ENCODE results near the gene TRAPPC1. TPM values are rescaled to one million over a fixed set of nuclear protein-coding genes. Genes with fewer than 3 reads are reported as not detected.
A peak's percentile ranks its signal among the peaks of the same experiment; 100 is the strongest.

The TRAPPC1 gene
- total and polyA plus RNA-seq, 2 experiments from 2014 or later, result 45.2 to 234 TPM

DNA sequence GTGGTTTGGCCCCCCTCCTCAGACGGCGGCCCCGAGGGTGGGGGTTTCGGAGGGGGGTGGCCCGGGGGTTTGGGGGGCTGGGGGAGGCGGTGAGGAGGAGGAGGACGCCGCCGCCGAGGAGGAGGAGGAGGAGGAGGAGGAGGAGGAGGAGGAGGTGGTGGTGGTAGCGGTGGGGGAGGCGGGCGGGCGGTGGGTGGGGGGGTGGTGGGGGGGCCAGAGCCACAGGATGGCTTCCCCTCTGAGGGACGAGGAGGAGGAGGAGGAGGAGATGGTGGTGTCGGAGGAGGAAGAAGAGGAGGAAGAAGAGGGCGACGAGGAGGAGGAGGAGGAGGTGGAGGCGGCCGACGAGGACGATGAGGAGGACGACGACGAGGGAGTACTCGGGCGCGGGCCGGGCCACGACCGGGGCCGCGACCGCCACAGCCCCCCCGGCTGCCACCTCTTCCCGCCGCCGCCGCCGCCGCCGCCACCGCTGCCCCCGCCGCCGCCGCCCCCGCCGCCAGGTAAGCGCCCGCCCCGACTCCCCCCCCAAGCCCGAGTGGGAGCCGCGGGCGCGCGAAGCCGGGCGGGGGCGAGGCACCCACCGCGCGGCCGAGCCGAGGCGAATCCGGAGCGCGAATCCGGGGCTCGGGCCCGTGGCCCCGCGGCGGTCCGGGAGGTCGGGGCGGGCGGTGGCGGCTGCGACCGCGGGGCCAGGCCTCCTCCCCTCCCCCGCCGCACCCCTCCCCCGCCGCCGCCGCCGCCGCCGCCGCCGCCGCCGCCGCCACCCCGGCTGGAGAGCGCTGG is 47.0 kb downstream of the TRAPPC1 start:
- ATAC-seq (no peak), DNase-seq (ENCODE audit: low spot score) (peak; percentile 24)
- H2AFZ ChIP-seq, result no peak overlapping the region
- H3K36me3 Mint-ChIP-seq (ENCODE audit: low read depth), result no peaks in the 10 kb centered on the region; the same call in 2 of the 3 replicates
- H3K4me1 Mint-ChIP-seq, result peaks cover 3% of the 10 kb centered on the region; the same call in 2 of the 3 replicates
- no peaks in the 10 kb centered on the region; the same call in 2 of the 3 replicates for H3K9me3 Mint-ChIP-seq
- H3F3A ChIP-seq (replicated peaks; ENCODE audit: low read depth), result peaks cover 8% of the 10 kb centered on the region
- H4K20me1 ChIP-seq (replicated peaks; ENCODE audit: insufficient read depth), result no peaks in the 10 kb centered on the region
- peak overlapping the region; percentile 72; the same call in 2 of the 3 replicates for H3K4me3 Mint-ChIP-seq
- peak overlapping the region; percentile 88; the same call in 1 of the 2 replicates for H3K4me2 ChIP-seq
- peaks cover 46% of the 10 kb centered on the region for H3K4me1 ChIP-seq (ENCODE audit: insufficient read depth)
- peak overlapping the region; percentile 65 for H3K4me3 ChIP-seq
- no peak overlapping the region for H3K27ac ChIP-seq (ENCODE audit: low read depth)
- peaks cover 76% of the 10 kb centered on the region for H3K27me3 ChIP-seq (ENCODE audit: insufficient read depth)
- TF ChIP-seq POLR2AphosphoS5 (IDR thresholded peaks at IDR 0.05; ENCODE audit: low read depth) (no peak), CREB1 (CRISPR knock-in tag; IDR thresholded peaks at IDR 0.05; ENCODE audit: low read depth) (no peak), STAT1 (IDR thresholded peaks at IDR 0.05; ENCODE audit: unreplicated experiment) (no peak), JUNB (IDR thresholded peaks at IDR 0.05; ENCODE audit: unreplicated experiment) (no peak), NANOG (IDR thresholded peaks at IDR 0.05; ENCODE audit: borderline replicate concordance) (no peak), ZNF331 (CRISPR knock-in tag; IDR thresholded peaks at IDR 0.05; ENCODE audit: low read depth) (no peak), EZH2phosphoT487 (IDR thresholded peaks at IDR 0.05; ENCODE audit: unreplicated experiment) (no peak), ZNF114 (CRISPR knock-in tag; IDR thresholded peaks at IDR 0.05) (no peak), EZH2 (IDR thresholded peaks at IDR 0.05; ENCODE audit: low read depth, unreplicated experiment) (no peak)
- TF ChIP-seq, protein P1, sequence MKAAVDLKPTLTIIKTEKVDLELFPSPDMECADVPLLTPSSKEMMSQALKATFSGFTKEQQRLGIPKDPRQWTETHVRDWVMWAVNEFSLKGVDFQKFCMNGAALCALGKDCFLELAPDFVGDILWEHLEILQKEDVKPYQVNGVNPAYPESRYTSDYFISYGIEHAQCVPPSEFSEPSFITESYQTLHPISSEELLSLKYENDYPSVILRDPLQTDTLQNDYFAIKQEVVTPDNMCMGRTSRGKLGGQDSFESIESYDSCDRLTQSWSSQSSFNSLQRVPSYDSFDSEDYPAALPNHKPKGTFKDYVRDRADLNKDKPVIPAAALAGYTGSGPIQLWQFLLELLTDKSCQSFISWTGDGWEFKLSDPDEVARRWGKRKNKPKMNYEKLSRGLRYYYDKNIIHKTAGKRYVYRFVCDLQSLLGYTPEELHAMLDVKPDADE (IDR thresholded peaks at IDR 0.05), result no peak
- TF ChIP-seq, protein P2, sequence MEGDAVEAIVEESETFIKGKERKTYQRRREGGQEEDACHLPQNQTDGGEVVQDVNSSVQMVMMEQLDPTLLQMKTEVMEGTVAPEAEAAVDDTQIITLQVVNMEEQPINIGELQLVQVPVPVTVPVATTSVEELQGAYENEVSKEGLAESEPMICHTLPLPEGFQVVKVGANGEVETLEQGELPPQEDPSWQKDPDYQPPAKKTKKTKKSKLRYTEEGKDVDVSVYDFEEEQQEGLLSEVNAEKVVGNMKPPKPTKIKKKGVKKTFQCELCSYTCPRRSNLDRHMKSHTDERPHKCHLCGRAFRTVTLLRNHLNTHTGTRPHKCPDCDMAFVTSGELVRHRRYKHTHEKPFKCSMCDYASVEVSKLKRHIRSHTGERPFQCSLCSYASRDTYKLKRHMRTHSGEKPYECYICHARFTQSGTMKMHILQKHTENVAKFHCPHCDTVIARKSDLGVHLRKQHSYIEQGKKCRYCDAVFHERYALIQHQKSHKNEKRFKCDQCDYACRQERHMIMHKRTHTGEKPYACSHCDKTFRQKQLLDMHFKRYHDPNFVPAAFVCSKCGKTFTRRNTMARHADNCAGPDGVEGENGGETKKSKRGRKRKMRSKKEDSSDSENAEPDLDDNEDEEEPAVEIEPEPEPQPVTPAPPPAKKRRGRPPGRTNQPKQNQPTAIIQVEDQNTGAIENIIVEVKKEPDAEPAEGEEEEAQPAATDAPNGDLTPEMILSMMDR (conservative IDR thresholded peaks at IDR 0.05; ENCODE audit: low read depth in 2 of 2), result no peak
- TF ChIP-seq, protein P3, sequence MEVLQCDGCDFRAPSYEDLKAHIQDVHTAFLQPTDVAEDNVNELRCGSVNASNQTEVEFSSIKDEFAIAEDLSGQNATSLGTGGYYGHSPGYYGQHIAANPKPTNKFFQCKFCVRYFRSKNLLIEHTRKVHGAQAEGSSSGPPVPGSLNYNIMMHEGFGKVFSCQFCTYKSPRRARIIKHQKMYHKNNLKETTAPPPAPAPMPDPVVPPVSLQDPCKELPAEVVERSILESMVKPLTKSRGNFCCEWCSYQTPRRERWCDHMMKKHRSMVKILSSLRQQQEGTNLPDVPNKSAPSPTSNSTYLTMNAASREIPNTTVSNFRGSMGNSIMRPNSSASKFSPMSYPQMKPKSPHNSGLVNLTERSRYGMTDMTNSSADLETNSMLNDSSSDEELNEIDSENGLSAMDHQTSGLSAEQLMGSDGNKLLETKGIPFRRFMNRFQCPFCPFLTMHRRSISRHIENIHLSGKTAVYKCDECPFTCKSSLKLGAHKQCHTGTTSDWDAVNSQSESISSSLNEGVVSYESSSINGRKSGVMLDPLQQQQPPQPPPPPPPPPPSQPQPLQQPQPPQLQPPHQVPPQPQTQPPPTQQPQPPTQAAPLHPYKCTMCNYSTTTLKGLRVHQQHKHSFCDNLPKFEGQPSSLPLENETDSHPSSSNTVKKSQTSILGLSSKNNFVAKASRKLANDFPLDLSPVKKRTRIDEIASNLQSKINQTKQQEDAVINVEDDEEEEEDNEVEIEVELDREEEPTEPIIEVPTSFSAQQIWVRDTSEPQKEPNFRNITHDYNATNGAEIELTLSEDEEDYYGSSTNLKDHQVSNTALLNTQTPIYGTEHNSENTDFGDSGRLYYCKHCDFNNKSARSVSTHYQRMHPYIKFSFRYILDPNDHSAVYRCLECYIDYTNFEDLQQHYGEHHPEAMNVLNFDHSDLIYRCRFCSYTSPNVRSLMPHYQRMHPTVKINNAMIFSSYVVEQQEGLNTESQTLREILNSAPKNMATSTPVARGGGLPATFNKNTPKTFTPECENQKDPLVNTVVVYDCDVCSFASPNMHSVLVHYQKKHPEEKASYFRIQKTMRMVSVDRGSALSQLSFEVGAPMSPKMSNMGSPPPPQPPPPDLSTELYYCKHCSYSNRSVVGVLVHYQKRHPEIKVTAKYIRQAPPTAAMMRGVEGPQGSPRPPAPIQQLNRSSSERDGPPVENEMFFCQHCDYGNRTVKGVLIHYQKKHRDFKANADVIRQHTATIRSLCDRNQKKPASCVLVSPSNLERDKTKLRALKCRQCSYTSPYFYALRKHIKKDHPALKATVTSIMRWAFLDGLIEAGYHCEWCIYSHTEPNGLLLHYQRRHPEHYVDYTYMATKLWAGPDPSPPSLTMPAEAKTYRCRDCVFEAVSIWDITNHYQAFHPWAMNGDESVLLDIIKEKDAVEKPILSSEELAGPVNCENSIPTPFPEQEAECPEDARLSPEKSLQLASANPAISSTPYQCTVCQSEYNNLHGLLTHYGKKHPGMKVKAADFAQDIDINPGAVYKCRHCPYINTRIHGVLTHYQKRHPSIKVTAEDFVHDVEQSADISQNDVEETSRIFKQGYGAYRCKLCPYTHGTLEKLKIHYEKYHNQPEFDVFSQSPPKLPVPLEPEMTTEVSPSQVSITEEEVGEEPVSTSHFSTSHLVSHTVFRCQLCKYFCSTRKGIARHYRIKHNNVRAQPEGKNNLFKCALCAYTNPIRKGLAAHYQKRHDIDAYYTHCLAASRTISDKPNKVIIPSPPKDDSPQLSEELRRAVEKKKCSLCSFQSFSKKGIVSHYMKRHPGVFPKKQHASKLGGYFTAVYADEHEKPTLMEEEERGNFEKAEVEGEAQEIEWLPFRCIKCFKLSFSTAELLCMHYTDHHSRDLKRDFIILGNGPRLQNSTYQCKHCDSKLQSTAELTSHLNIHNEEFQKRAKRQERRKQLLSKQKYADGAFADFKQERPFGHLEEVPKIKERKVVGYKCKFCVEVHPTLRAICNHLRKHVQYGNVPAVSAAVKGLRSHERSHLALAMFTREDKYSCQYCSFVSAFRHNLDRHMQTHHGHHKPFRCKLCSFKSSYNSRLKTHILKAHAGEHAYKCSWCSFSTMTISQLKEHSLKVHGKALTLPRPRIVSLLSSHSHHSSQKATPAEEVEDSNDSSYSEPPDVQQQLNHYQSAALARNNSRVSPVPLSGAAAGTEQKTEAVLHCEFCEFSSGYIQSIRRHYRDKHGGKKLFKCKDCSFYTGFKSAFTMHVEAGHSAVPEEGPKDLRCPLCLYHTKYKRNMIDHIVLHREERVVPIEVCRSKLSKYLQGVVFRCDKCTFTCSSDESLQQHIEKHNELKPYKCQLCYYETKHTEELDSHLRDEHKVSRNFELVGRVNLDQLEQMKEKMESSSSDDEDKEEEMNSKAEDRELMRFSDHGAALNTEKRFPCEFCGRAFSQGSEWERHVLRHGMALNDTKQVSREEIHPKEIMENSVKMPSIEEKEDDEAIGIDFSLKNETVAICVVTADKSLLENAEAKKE (CRISPR knock-in tag; IDR thresholded peaks at IDR 0.05), result no peak
- TF ChIP-seq, protein P4, sequence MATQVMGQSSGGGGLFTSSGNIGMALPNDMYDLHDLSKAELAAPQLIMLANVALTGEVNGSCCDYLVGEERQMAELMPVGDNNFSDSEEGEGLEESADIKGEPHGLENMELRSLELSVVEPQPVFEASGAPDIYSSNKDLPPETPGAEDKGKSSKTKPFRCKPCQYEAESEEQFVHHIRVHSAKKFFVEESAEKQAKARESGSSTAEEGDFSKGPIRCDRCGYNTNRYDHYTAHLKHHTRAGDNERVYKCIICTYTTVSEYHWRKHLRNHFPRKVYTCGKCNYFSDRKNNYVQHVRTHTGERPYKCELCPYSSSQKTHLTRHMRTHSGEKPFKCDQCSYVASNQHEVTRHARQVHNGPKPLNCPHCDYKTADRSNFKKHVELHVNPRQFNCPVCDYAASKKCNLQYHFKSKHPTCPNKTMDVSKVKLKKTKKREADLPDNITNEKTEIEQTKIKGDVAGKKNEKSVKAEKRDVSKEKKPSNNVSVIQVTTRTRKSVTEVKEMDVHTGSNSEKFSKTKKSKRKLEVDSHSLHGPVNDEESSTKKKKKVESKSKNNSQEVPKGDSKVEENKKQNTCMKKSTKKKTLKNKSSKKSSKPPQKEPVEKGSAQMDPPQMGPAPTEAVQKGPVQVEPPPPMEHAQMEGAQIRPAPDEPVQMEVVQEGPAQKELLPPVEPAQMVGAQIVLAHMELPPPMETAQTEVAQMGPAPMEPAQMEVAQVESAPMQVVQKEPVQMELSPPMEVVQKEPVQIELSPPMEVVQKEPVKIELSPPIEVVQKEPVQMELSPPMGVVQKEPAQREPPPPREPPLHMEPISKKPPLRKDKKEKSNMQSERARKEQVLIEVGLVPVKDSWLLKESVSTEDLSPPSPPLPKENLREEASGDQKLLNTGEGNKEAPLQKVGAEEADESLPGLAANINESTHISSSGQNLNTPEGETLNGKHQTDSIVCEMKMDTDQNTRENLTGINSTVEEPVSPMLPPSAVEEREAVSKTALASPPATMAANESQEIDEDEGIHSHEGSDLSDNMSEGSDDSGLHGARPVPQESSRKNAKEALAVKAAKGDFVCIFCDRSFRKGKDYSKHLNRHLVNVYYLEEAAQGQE (IDR thresholded peaks at IDR 0.05; ENCODE audit: unreplicated experiment), result no peak
- H3K9me2 ChIP-seq (ENCODE audit: insufficient read depth), result no peaks in the 10 kb centered on the region
- no peaks in the 10 kb centered on the region for H3K79me2 ChIP-seq (replicated peaks; ENCODE audit: insufficient read depth)
- H3K27me3 Mint-ChIP-seq (ENCODE audit: insufficient read depth, low read depth, poor library complexity), result peaks cover 7% of the 10 kb centered on the region
- no peak overlapping the region for H3K27ac Mint-ChIP-seq
- no peaks in the 10 kb centered on the region for H3K36me3 ChIP-seq (ENCODE audit: insufficient read depth)

Measured in GM23338 (cell line).